Left ventricle myocardium inferior (tissue), 1 donor: Measurements from ENCODE around the gene HHIPL1. TPM values are rescaled to one million over a fixed set of nuclear protein-coding genes. Genes with fewer than 3 reads are reported as not detected.

Source experiments
- DNase-seq: peaks from one replicate; pipeline ENCODE4 v3.0.0-alpha.2; 2020
- H3K27ac ChIP-seq: fragments of 200-600 bp; replicated peaks from 2 replicates; pipeline ENCODE4 v1.8.0; 2021
- H3K27me3 ChIP-seq: fragments of 200-600 bp; 2 replicates; pipeline ENCODE4 v1.8.0; 2021; ENCODE audit warnings: low read depth
- H3K36me3 ChIP-seq: fragments of 200-600 bp; 2 replicates; pipeline ENCODE4 v1.8.0; 2021
- H3K4me1 ChIP-seq: fragments of 200-600 bp; 2 replicates; pipeline ENCODE4 v1.8.0; 2021
- H3K4me3 ChIP-seq: fragments of 200-600 bp; 2 replicates; pipeline ENCODE4 v1.8.0; 2021; ENCODE audit warnings: mild to moderate bottlenecking, moderate library complexity
- H3K9me3 ChIP-seq: fragments of 200-600 bp; replicated peaks from 2 replicates; pipeline ENCODE4 v1.8.0; 2021
- intact Hi-C: fragments of 100-400 bp; cut with micrococcal nuclease; formaldehyde crosslinking; loops from one replicate; pipeline ENCODE4 v1.11.0; 2022
- total RNA-seq: library from RNA; stranded (reverse); fragmentation: NEBNext Ultra II Directional; extraction: Animal tissue kit (Norgen Biotek cat#: 25700); gene quantifications from one replicate; pipeline ENCODE4 v1.2.1, GENCODE V29; 2021
- TF ChIP-seq, protein P1 (sequence below): fragments of 200-600 bp; IDR thresholded peaks from 2 replicates; pipeline ENCODE4 v1.8.0; 2021; ENCODE audit warnings: antibody characterized with exemption, mild to moderate bottlenecking, borderline replicate concordance
- donor health status: DM: no; HTN: yes; CAD: no; lungs with severe emphysema.

Gene HHIPL1
- total RNA-seq, 1 donor from 2014 or later, result 1.2 TPM

- Histone ChIP-seq H3K27ac (no peak overlapping the region), H3K36me3 (peaks cover 9% of the 10 kb centered on the region), H3K27me3 (peaks cover 6% of the 10 kb centered on the region), H3K4me1 (no peaks in the 10 kb centered on the region), H3K9me3 (no peaks in the 10 kb centered on the region), H3K4me3 (no peak overlapping the region)
- intact Hi-C loops, result no loop called here
- no peak for DNase-seq
- TF ChIP-seq, protein P1, sequence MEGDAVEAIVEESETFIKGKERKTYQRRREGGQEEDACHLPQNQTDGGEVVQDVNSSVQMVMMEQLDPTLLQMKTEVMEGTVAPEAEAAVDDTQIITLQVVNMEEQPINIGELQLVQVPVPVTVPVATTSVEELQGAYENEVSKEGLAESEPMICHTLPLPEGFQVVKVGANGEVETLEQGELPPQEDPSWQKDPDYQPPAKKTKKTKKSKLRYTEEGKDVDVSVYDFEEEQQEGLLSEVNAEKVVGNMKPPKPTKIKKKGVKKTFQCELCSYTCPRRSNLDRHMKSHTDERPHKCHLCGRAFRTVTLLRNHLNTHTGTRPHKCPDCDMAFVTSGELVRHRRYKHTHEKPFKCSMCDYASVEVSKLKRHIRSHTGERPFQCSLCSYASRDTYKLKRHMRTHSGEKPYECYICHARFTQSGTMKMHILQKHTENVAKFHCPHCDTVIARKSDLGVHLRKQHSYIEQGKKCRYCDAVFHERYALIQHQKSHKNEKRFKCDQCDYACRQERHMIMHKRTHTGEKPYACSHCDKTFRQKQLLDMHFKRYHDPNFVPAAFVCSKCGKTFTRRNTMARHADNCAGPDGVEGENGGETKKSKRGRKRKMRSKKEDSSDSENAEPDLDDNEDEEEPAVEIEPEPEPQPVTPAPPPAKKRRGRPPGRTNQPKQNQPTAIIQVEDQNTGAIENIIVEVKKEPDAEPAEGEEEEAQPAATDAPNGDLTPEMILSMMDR, result no peak
Measured at GRCh38 chr14:99668307-99669295, 23.7 kb downstream of the HHIPL1 start.

- no peak for DNase-seq
- no peaks in the 10 kb centered on the region for H3K9me3 ChIP-seq
- no peak overlapping the region for H3K27ac ChIP-seq
- H3K27me3 ChIP-seq, result peaks cover 21% of the 10 kb centered on the region
- no peaks in the 10 kb centered on the region for H3K4me1 ChIP-seq
- TF ChIP-seq, protein P1, result no peak
- no peak overlapping the region for H3K4me3 ChIP-seq
- peaks cover 9% of the 10 kb centered on the region for H3K36me3 ChIP-seq
- intact Hi-C loops, result no loop called here
Measured at GRCh38 chr14:99670361-99671234, 25.7 kb downstream of the HHIPL1 start.

DNA sequence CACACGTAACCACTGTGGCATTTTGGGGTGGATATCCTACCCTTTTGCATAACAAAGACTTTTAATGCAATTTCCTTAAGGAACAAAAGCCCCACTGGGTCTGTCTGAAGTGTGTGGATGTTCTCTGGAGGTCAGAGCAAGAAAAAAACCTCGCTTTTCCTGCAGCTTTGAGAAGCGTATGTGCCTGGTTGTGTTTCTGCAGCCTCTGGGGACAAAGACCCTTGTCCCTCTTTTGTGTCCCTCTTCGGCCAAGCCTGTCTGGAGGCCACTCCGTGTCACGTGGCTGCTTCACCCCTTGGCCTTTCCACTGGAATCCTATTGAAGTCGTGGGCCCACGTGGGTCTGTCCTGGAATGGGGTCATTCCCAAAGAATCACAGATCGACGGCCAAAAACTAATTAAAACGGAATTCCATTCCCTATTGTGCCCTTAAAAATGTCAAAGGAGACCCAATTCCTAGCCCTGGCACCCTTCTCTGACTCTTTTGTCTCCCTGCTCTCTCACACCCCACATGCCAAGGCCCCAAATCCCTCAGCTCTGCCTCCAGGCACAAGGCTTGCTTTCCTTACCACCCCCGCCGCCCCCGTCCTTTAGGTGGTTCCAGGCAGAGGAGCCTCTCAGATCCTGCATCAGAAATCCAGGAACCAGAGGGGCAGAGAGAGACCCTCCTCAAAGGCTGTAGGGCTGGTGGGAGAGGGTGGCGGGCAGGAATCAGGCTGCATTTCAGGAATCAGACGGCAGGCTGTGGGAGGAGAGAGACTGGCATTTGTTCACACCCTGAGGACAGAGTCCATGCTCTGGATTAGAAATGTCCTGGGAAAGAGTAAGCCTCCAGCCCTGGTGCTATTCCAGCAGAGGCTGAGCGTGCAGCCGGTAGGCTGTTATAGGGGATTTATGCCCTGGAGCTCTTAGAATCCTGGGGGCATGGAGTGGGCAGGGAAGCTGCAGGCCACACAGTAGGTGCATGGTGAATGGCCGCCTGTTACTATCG, 26.6 kb downstream of the HHIPL1 start:
- Histone ChIP-seq H3K4me1 (no peaks in the 10 kb centered on the region), H3K27ac (no peak overlapping the region), H3K36me3 (peaks cover 9% of the 10 kb centered on the region), H3K27me3 (peaks cover 30% of the 10 kb centered on the region), H3K4me3 (no peak overlapping the region), H3K9me3 (no peaks in the 10 kb centered on the region)
- intact Hi-C loops, result no loop called here
- TF ChIP-seq, protein P1, result no peak
- DNase-seq, result no peak

- intact Hi-C loops, result no loop called here
- H3K4me1 ChIP-seq, result peaks cover 9% of the 10 kb centered on the region
- no peak overlapping the region for H3K4me3 ChIP-seq
- H3K36me3 ChIP-seq, result peaks cover 8% of the 10 kb centered on the region
- H3K9me3 ChIP-seq, result peaks cover 5% of the 10 kb centered on the region
- H3K27me3 ChIP-seq, result peaks cover 28% of the 10 kb centered on the region
- DNase-seq, result no peak
- TF ChIP-seq, protein P1, result no peak
- H3K27ac ChIP-seq, result no peak overlapping the region
Measured at GRCh38 chr14:99672506-99673304, 27.8 kb downstream of the HHIPL1 start.
